Ovary (tissue), 9 donors: ENCODE data around the gene GTF2A1. TPM values are rescaled to one million over a fixed set of nuclear protein-coding genes. Genes with fewer than 3 reads are reported as not detected.

Source experiments
- DNase-seq, 5 donors: peaks; one replicate each; pipeline ENCODE4 v3.0.0-alpha.2; 2019 to 2020
- H3K27ac ChIP-seq, 2 donors: fragments of 200-600 bp; one replicate each; pipeline versions ENCODE4 v1.5.1 to v1.8.0; 2019 to 2022
- H3K27me3 ChIP-seq: fragments of 200-600 bp; one replicate; pipeline ENCODE4 v1.8.0; 2022
- H3K36me3 ChIP-seq: fragments of 200-600 bp; sonication (generic); one replicate; pipeline ENCODE4 v1.5.1; 2019
- H3K4me1 ChIP-seq: one replicate; pipeline ENCODE4 v1.8.1; 2013; ENCODE audit warnings: mild to moderate bottlenecking, moderate library complexity; ENCODE audit not compliant: insufficient read depth
- H3K4me3 ChIP-seq: fragments of 200-600 bp; sonication (generic); one replicate; pipeline ENCODE4 v1.5.1; 2017
- H3K9me3 ChIP-seq, 2 donors: fragments of 200-600 bp in 1 of 2; sonication (generic) in 1 of 2; one replicate each; pipeline versions ENCODE4 v1.5.1 to v1.8.1; 2013 to 2019; ENCODE audit warnings: mild to moderate bottlenecking in 1 of 2, moderate library complexity in 1 of 2
- EP300 ChIP-seq: sonication (generic); formaldehyde crosslinking; IDR thresholded peaks from one replicate; pipeline ENCODE4 v1.6.1; 2017; ENCODE audit warnings: antibody characterized with exemption
- POLR2A ChIP-seq: fragments of 450-650 bp; IDR thresholded peaks from one replicate; pipeline ENCODE4 v1.6.1; 2017; ENCODE audit warnings: antibody characterized with exemption, mild to moderate bottlenecking, moderate library complexity
- WGBS, 3 donors: extraction: QIAGEN DNeasy Blood & Tissue Kit in 1 of 3; methylation state at CpG; one replicate each; pipeline versions ENCODE4 v1.1.5 to v1.1.7; 2013 to 2017; 5-methylcytosine and 5-hydroxymethylcytosine counted together
- intact Hi-C, 4 donors: fragments of 100-400 bp; cut with DNase I; formaldehyde crosslinking; loops; one replicate each; pipeline versions ENCODE4 v1.11.0 to v1.15.1; 2022 to 2023
- polyA plus RNA-seq, 2 donors: library from polyadenylated mRNA; stranded (reverse); fragments of 200-250 nt in 1 of 2; fragments of 350-450 nt in 1 of 2; fragmentation: Illumina TruSeq in 1 of 2; extraction: RNeasy Lipid Tissue Mini Kit (QIAGEN cat#74804) in 1 of 2; gene quantifications; one replicate each; pipeline ENCODE4 v1.2.3, GENCODE V29; 2013 to 2014
- total RNA-seq, 7 donors: library from RNA; depleted of rRNA in 2 of 7; stranded (reverse); fragments of >200 nt in 2 of 7; fragmentation: NEBNext Ultra II Directional in 3 of 7; extraction: Animal tissue kit (Norgen Biotek cat#: 25700) in 3 of 7; gene quantifications; one replicate each; pipeline versions ENCODE4 v1.1.0 to v1.2.4, GENCODE V29; 2016 to 2023
- TF ChIP-seq, protein P1 (sequence below), 3 donors: fragments of 450-650 bp in 2 of 3; fragments of 200-600 bp in 1 of 3; IDR thresholded peaks; one replicate each; pipeline versions ENCODE4 v1.5.1 to v1.8.0; 2016 to 2022; ENCODE audit warnings: antibody characterized with exemption in 3 of 3, mild to moderate bottlenecking in 1 of 3
- donor health status: DM: no; HTN: no; CAD: no; lungs with moderate emphysema.
- donor health status: DM: no; HTN: no; CAD: no.
- donor health status: Bipolar disorder and iron deficiency.
- donor health status: DM: yes; HTN: yes; CAD: no.
- donor health status: DM: no; HTN: no; CAD: no.
- donor health status: DM: yes; HTN: yes; CAD: no.

Gene GTF2A1
- total and polyA plus RNA-seq, 9 donors = 10.1 to 38.4 (median 27.8) TPM

DNA sequence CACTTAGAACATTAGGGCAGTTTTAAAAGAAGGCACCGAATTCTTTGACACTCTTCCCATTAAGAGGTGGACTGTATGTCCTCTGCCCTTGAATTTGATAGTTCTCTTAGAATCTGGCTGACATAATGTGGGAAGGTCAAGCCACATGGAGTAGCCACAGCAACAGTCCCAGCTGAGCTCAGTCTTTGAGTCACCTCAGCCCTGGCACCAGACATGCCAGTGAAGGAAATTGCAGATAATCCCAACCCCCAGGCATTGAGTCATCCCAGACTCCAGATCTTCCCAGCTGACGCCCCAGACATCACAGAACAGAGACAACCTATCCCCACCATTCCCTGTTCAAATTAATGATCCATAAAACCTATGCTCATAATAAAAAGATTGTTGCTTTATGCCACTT lies 83.4 kb downstream of the GTF2A1 start:
- intact Hi-C loops = no loop called here
- WGBS, 3 donors = 66 to 76% (median 75%) methylated on average over 2 of the region's 2 CpGs
- Histone ChIP-seq H3K9me3 (no peaks in the 10 kb centered on the region), H3K4me1 (no peaks in the 10 kb centered on the region), H3K36me3 (no peaks in the 10 kb centered on the region), H3K4me3 (no peak overlapping the region), H3K27ac (no peak overlapping the region), H3K27me3 (no peaks in the 10 kb centered on the region)
- TF ChIP-seq, protein P1, sequence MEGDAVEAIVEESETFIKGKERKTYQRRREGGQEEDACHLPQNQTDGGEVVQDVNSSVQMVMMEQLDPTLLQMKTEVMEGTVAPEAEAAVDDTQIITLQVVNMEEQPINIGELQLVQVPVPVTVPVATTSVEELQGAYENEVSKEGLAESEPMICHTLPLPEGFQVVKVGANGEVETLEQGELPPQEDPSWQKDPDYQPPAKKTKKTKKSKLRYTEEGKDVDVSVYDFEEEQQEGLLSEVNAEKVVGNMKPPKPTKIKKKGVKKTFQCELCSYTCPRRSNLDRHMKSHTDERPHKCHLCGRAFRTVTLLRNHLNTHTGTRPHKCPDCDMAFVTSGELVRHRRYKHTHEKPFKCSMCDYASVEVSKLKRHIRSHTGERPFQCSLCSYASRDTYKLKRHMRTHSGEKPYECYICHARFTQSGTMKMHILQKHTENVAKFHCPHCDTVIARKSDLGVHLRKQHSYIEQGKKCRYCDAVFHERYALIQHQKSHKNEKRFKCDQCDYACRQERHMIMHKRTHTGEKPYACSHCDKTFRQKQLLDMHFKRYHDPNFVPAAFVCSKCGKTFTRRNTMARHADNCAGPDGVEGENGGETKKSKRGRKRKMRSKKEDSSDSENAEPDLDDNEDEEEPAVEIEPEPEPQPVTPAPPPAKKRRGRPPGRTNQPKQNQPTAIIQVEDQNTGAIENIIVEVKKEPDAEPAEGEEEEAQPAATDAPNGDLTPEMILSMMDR (IDR thresholded peaks at IDR 0.05) = no peak
- TF ChIP-seq EP300 (no peak), POLR2A (no peak)
- DNase-seq = no peak

DNA sequence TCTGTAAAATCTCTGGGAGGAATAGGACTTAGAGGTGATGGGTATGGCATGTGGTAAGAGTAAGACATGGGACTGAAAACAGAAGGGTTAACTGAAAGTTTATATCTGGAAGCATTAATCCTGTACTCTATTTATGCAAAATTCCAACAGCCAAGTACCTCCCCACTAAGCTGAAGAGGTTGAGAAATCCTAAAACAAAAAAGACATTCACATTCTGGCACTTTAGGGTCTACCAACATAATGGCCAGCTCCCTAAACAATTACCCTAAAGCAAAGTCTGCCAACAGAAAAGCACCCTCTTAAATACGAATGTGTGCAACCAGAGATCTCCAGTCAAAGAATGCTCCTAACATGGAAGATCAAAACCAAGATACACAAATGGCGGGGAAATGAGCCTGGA lies 87.4 kb downstream of the GTF2A1 start:
- Histone ChIP-seq H3K27ac (no peak overlapping the region), H3K4me3 (no peak overlapping the region), H3K4me1 (no peaks in the 10 kb centered on the region), H3K9me3 (no peaks in the 10 kb centered on the region), H3K27me3 (no peaks in the 10 kb centered on the region), H3K36me3 (no peaks in the 10 kb centered on the region)
- intact Hi-C loops = no loop called here
- DNase-seq = no peak
- TF ChIP-seq POLR2A (no peak), EP300 (no peak)
- TF ChIP-seq, protein P1 (IDR thresholded peaks at IDR 0.05) = no peak
- WGBS, 3 donors = 86 to 88% (median 88%) methylated on average over 2 of the region's 2 CpGs

DNA sequence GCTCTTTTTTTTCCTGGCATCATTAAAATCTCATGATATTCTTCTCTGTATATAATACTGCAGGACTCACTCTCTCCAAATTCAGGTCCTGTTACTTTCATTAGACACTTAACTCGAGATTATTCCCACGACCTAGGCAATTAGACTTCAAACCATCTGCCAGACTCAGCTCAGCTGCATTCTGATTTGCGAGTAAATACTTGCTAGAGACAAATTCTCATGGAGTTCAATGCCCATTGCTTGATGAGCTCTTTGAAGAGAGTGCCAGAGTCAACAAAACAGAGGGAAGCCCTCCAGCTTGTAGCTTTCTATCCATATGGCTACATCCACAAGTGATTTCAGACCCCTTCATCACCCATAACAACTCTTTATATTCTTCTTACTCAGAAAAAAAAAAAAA lies 88.3 kb downstream of the GTF2A1 start:
- WGBS, 3 donors = 10 to 16% (median 10%) methylated on average over 3 of the region's 3 CpGs
- H3K27me3 ChIP-seq = no peaks in the 10 kb centered on the region
- H3K4me3 ChIP-seq = no peak overlapping the region
- no peak overlapping the region for H3K27ac ChIP-seq
- H3K4me1 ChIP-seq = no peaks in the 10 kb centered on the region
- no peak for DNase-seq
- TF ChIP-seq EP300 (no peak), POLR2A (no peak)
- TF ChIP-seq, protein P1 (IDR thresholded peaks at IDR 0.05) = no peak
- intact Hi-C loops = no loop called here
- no peaks in the 10 kb centered on the region for H3K36me3 ChIP-seq
- no peaks in the 10 kb centered on the region for H3K9me3 ChIP-seq

DNA sequence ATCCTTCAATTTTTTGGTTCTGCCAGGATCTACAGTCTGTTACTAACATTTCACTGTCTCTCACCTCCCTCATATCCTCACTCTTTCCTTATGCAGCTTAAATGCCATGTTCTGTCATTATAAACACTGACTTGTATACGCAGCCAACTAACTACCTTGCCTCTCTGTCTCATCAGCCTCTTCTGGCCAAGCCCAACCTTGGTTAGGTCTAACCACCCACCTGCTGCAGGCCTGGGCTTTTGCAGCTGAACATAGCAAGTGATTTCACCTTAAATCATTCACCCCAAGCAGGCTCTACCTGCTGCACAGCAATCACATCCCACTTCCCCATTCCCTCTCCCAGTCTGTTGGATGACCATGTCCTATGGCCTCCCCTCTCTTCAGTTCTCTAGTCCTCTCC lies 91.5 kb downstream of the GTF2A1 start:
- DNase-seq = no peak
- H3K4me3 ChIP-seq = no peak overlapping the region
- TF ChIP-seq POLR2A (no peak), EP300 (no peak)
- TF ChIP-seq, protein P1 (IDR thresholded peaks at IDR 0.05) = no peak
- H3K36me3 ChIP-seq = no peaks in the 10 kb centered on the region
- H3K27ac ChIP-seq = no peak overlapping the region
- WGBS, 3 donors = 91 to 98% (median 95%) methylated on average over 1 of the region's 1 CpG
- H3K27me3 ChIP-seq = no peaks in the 10 kb centered on the region
- intact Hi-C loops = no loop called here
- H3K9me3 ChIP-seq = no peaks in the 10 kb centered on the region
- H3K4me1 ChIP-seq = no peaks in the 10 kb centered on the region

DNA sequence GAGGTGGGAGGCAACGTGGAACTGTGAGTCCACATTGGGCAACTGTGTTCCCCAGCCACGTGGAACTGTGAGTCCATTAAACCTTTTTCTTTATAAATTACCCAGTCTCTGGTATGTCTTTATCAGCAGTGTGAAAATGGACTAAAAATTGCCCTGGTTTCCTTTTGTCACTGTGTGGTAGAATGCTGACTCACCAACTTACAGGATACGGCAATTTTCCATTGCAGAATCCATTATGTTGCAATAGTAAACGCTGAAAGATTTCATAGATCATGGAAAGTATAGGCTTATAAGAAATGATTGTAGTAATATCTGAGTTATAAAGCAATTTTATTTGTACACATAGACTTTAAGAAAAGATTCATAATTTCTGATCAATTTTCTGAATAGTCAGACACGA lies 93.0 kb downstream of the GTF2A1 start:
- Histone ChIP-seq H3K4me1 (no peaks in the 10 kb centered on the region), H3K9me3 (no peaks in the 10 kb centered on the region), H3K4me3 (no peak overlapping the region), H3K36me3 (no peaks in the 10 kb centered on the region), H3K27ac (no peak overlapping the region), H3K27me3 (no peaks in the 10 kb centered on the region)
- intact Hi-C loops = no loop called here
- 77 to 89% (median 81%) methylated on average over 5 of the region's 5 CpGs for WGBS, 3 donors
- TF ChIP-seq, protein P1 (IDR thresholded peaks at IDR 0.05) = no peak
- no peak for TF ChIP-seq EP300
- TF ChIP-seq POLR2A = no peak
- no peak for DNase-seq
